T-helper 17 cell (primary cell): ENCODE data around the gene MS4A1. TPM values are rescaled to one million over a fixed set of nuclear protein-coding genes. Genes with fewer than 3 reads are reported as not detected.
"Not testable (repeated sequence)": the region's sequence is repeated elsewhere in the genome, so short reads cannot be mapped to it uniquely, and the experiment has no call there.

Experiments
- ATAC-seq: fragments of 150-1000 bp; cut with Tn5 transposase; 2 replicates; pipeline ENCODE4 v1.10.0; 2021; ENCODE audit warnings: mild to moderate bottlenecking, moderate library complexity
- DNase-seq, 3 donors: peaks; one replicate each; pipeline versions ENCODE4 v3.0.0 to v3.0.0-alpha.2; 2020 to 2021
- H3K9me3 ChIP-seq: one replicate; pipeline ENCODE4 v1.7.0; 2013; ENCODE audit warnings: low read length, mild to moderate bottlenecking; ENCODE audit not compliant: control insufficient read depth, poor library complexity, severe bottlenecking
- H3K27ac Mint-ChIP-seq: one replicate; pipeline ENCODE4 v1.8.0; 2022; ENCODE audit warnings: mild to moderate bottlenecking, moderate library complexity, mixed read lengths
- H3K27me3 Mint-ChIP-seq: one replicate; pipeline ENCODE4 v1.8.0; 2022; ENCODE audit warnings: mixed read lengths
- H3K36me3 Mint-ChIP-seq: one replicate; pipeline ENCODE4 v1.8.0; 2022; ENCODE audit warnings: low read depth, mixed read lengths
- H3K4me1 Mint-ChIP-seq: one replicate; pipeline ENCODE4 v1.8.0; 2022; ENCODE audit warnings: mild to moderate bottlenecking, mixed read lengths
- H3K4me3 Mint-ChIP-seq: one replicate; pipeline ENCODE4 v1.8.0; 2022; ENCODE audit warnings: mild to moderate bottlenecking, moderate library complexity, mixed read lengths
- total RNA-seq, 4 donors: library from RNA in 2 of 4; stranded (reverse) in 2 of 4; gene quantifications; one replicate each; pipeline ENCODE4 v1.2.3 and lab custom pipeline; 2022 to 2026

MS4A1 gene
- total RNA-seq, 2 donors from 2014 or later, result 0.50 to 27.9 TPM

- H3K36me3 Mint-ChIP-seq, result no peaks in the 10 kb centered on the region
- DNase-seq (no peak), ATAC-seq (no peak)
- no peaks in the 10 kb centered on the region for H3K9me3 ChIP-seq
- no peaks in the 10 kb centered on the region for H3K4me1 Mint-ChIP-seq
- peaks cover 27% of the 10 kb centered on the region for H3K27me3 Mint-ChIP-seq
- no peak overlapping the region for H3K27ac Mint-ChIP-seq
- no peak overlapping the region for H3K4me3 Mint-ChIP-seq
Observed at GRCh38 chr11:60469723-60470122, 14.1 kb downstream of the MS4A1 start.

DNA sequence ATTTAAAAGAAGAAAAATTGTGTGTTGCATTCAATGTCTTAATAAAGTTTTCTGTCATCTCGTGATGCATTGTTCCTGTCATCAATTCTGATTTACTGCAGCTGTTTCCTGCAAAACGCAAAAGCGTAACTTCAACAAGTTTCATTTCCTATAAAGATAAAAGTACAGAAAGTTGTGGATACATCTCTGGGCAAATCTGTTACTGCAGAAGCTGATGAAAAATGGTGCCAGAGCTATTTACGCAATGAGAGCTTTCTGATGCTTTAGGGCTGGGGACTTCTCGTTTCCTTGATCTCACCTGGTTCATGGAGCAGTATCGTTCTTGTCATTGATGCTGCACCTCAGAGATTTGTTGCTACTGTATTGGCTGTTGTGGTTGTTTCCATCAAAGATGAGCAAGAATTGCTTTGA, 21.4 kb downstream of the MS4A1 start:
- Mint-ChIP-seq H3K36me3 (no peaks in the 10 kb centered on the region), H3K4me3 (no peak overlapping the region), H3K4me1 (peaks cover 2% of the 10 kb centered on the region), H3K27me3 (no peaks in the 10 kb centered on the region), H3K27ac (no peak overlapping the region)
- no peaks in the 10 kb centered on the region for H3K9me3 ChIP-seq
- DNase-seq, result no peak
- peak; percentile 59 for ATAC-seq

DNA sequence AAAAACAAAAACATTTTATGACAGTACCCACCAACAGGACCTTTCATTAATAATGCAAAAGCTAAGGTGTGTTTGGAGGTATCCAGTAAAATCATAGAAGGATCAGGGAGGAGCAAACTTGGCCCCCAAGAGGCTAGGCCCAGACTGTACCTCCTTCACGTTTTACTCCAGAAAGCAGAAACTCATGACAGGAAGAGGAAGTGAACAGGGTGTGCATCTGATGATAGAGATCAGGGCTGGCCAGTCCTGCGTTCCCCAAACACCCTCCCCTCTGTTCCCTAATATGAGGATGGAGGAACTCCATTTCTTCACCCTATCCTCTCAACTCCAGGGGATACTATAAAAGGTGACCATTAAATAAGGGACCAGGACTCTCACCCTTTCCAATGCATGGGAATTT, 26.7 kb downstream of the MS4A1 start:
- H3K9me3 ChIP-seq, result no peaks in the 10 kb centered on the region
- H3K4me1 Mint-ChIP-seq, result peaks cover 4% of the 10 kb centered on the region
- H3K36me3 Mint-ChIP-seq, result no peaks in the 10 kb centered on the region
- no peak for DNase-seq
- no peak overlapping the region for H3K27ac Mint-ChIP-seq
- ATAC-seq, result peak; percentile 36
- no peak overlapping the region for H3K4me3 Mint-ChIP-seq
- peaks cover 10% of the 10 kb centered on the region for H3K27me3 Mint-ChIP-seq

- ATAC-seq, result peak; percentile 76
- H3K4me3 Mint-ChIP-seq, result no peak overlapping the region
- peaks cover 10% of the 10 kb centered on the region for H3K27me3 Mint-ChIP-seq
Observed at GRCh38 chr11:60485987-60486386, 30.3 kb downstream of the MS4A1 start.

GRCh38 chr11:60492488-60493009, 36.9 kb downstream of the MS4A1 start, which contains the start of gene MS4A12:
Gene MS4A12 (plus strand): TSS chr11:60492778. CDS start chr11:60497319, 4,541 bp downstream.
- H3K36me3 Mint-ChIP-seq, result peaks cover 2% of the 10 kb centered on the region
- H3K4me3 Mint-ChIP-seq, result no peak within 1 kb of the TSS
- peaks cover 24% of the 10 kb centered on the region for H3K27me3 Mint-ChIP-seq
- no peaks in the 10 kb centered on the region for H3K9me3 ChIP-seq
- ATAC-seq (no peak), DNase-seq (no peak)
- H3K4me1 Mint-ChIP-seq, result no peaks in the 10 kb centered on the region
- H3K27ac Mint-ChIP-seq, result no peak within 1 kb of the TSS

More at GRCh38 chr11:60485987-60486386, 30.3 kb downstream of the MS4A1 start:
- Mint-ChIP-seq H3K4me1 (peaks cover 4% of the 10 kb centered on the region), H3K36me3 (peaks cover 2% of the 10 kb centered on the region), H3K27ac (peak overlapping the region; percentile 53)
- no peaks in the 10 kb centered on the region for H3K9me3 ChIP-seq
- no peak for DNase-seq

DNA sequence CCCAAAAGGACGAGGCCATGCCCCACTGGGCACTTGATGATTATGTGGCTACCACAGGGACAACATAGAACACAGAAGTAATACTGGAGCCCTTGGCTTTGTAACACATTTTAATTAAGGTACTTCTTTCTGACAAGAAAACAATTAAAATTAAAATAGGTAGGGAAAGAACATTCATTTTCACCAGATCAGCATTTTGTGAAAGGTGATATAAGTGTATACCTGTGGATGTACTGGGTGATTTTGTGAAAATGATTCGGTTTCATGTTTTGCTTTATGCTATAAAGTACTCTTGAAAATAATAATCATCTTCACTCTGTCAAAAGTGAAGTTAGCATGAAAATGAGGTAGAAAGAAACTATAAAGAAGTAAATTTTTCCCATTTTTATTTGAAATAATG, 37.8 kb downstream of the MS4A1 start:
- ATAC-seq (no peak), DNase-seq (no peak)
- no peaks in the 10 kb centered on the region for H3K9me3 ChIP-seq
- H3K4me3 Mint-ChIP-seq, result no peak overlapping the region
- H3K27ac Mint-ChIP-seq, result no peak overlapping the region
- H3K4me1 Mint-ChIP-seq, result no peaks in the 10 kb centered on the region
- H3K27me3 Mint-ChIP-seq, result peaks cover 30% of the 10 kb centered on the region
- H3K36me3 Mint-ChIP-seq, result peaks cover under 1% of the 10 kb centered on the region

DNA sequence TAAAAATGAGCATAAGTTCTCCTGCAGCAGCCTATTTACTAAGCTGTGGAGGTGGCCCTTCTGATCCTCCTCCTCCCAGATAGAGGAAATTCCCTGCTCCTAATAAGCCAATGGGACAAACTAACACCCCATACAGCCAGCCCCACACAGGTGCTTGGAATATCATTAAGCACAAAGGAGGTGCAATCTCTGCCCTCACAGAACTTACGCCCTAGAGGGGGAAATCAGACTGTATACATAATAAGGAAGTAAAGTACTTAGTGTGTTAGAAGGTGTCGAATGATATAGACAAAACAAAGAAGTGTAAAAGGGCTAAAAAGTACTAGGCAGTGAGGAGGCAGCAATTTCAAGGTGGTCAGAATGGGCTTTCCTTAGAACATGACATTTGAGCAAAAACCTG, 42.8 kb downstream of the MS4A1 start:
- peaks cover 26% of the 10 kb centered on the region for H3K27me3 Mint-ChIP-seq
- no peak overlapping the region for H3K27ac Mint-ChIP-seq
- no peaks in the 10 kb centered on the region for H3K9me3 ChIP-seq
- peaks cover 2% of the 10 kb centered on the region for H3K36me3 Mint-ChIP-seq
- DNase-seq (no peak), ATAC-seq (no peak)
- no peak overlapping the region for H3K4me3 Mint-ChIP-seq
- H3K4me1 Mint-ChIP-seq, result no peaks in the 10 kb centered on the region

DNA sequence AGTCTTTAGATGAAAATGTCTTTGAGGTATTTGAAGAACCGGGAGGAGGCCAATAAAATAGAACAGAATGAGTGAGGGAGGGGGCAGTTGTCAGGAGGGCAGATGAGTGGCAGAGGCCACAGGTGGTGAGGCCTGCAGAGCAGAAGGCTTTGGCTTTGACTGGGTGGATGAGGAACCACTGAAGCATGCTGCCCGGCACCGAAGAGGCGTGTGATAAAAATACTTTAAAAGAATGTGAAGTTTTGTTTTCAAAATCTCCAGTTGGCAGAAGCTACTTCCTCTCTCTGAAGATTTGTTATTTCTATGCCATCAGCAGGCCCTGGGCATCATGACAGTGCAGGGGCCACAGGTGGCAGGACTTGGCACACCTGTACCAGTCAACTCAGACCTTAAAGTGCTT, 43.2 kb downstream of the MS4A1 start:
- H3K4me3 Mint-ChIP-seq, result no peak overlapping the region
- H3K36me3 Mint-ChIP-seq, result peaks cover 2% of the 10 kb centered on the region
- H3K4me1 Mint-ChIP-seq, result no peaks in the 10 kb centered on the region
- H3K27me3 Mint-ChIP-seq, result peaks cover 26% of the 10 kb centered on the region
- no peak overlapping the region for H3K27ac Mint-ChIP-seq
- DNase-seq, result no peak
- ATAC-seq, result peak; percentile 67
- H3K9me3 ChIP-seq, result no peaks in the 10 kb centered on the region

- H3K27me3 Mint-ChIP-seq, result peaks cover 17% of the 10 kb centered on the region
- no peaks in the 10 kb centered on the region for H3K9me3 ChIP-seq
- peaks cover 6% of the 10 kb centered on the region for H3K4me1 Mint-ChIP-seq
- no peak overlapping the region for H3K27ac Mint-ChIP-seq
- H3K4me3 Mint-ChIP-seq, result no peak overlapping the region
- DNase-seq (no peak), ATAC-seq (no peak)
- H3K36me3 Mint-ChIP-seq, result peaks cover 2% of the 10 kb centered on the region
Observed at GRCh38 chr11:60500276-60500910, 44.7 kb downstream of the MS4A1 start.

GRCh38 chr11:60502221-60502775, 46.7 kb downstream of the MS4A1 start:
- Mint-ChIP-seq H3K4me1 (peaks cover 6% of the 10 kb centered on the region), H3K27me3 (peaks cover 8% of the 10 kb centered on the region), H3K4me3 (no peak overlapping the region), H3K36me3 (peaks cover 2% of the 10 kb centered on the region), H3K27ac (no peak overlapping the region)
- no peaks in the 10 kb centered on the region for H3K9me3 ChIP-seq
- DNase-seq (no peak), ATAC-seq (no peak)

DNA sequence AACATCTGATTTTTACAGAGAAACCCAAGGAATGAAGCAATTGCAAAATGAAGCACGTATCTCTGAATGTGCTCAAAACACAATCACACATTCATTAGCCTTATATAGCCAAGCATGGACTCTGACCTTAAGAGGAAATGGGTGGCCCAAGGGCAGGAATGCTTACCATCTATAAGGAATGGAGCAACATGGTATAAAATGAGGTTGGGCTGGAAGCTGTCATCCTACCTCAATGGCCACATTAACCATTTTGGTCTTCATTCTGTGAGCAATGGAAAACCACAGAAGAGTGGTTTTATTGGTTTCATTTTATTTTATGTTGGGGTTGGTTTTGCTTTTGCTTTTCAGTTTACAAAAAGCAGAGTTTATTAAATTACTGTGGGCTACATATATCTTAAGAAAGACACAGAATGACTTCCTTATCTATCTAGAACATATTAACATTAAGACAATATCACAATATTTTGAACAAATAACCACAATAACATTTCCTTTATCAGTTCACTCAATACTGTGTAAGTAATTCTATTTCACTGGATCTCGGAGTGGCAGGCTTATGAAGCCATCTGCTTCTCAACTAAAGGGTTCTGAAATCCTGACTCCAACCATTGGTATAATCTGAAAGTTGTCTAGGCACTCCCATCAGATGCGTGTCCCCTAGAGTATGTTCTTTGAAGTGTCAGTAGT, 48.7 kb downstream of the MS4A1 start:
- H3K4me3 Mint-ChIP-seq, result no peak overlapping the region
- H3K27me3 Mint-ChIP-seq, result no peaks in the 10 kb centered on the region
- ATAC-seq (no peak), DNase-seq (no peak)
- H3K9me3 ChIP-seq, result no peaks in the 10 kb centered on the region
- H3K36me3 Mint-ChIP-seq, result no peaks in the 10 kb centered on the region
- H3K4me1 Mint-ChIP-seq, result peaks cover 6% of the 10 kb centered on the region
- H3K27ac Mint-ChIP-seq, result no peak overlapping the region

DNA sequence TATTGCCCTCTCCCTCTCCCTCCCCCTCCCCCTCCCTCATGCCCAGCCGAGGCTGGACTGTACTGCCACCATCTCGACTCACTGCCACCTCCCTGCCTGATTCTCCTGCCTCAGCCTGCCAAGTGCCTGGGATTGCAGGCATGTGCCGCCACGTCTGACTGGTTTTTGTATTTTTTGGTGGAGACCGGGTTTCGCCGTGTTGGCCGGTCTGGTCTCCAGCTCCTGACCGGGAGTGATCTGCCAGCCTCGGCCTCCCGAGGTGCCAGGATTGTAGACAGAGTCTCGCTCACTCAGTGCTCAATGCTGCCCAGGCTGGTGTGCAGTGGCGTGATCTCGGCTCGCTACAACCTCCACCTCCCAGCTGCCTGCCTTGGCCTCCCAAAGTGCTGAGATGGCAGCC, 54.0 kb downstream of the MS4A1 start:
- H3K36me3 Mint-ChIP-seq, ATAC-seq, H3K9me3 ChIP-seq, H3K4me3 Mint-ChIP-seq, H3K27me3 Mint-ChIP-seq, H3K4me1 Mint-ChIP-seq, DNase-seq, H3K27ac Mint-ChIP-seq: not testable (repeated sequence)

GRCh38 chr11:60510209-60510608, 54.6 kb downstream of the MS4A1 start:
- not testable (repeated sequence) for DNase-seq, H3K9me3 ChIP-seq, H3K4me1 Mint-ChIP-seq, H3K27ac Mint-ChIP-seq, ATAC-seq, H3K4me3 Mint-ChIP-seq, H3K27me3 Mint-ChIP-seq, H3K36me3 Mint-ChIP-seq
